Left lung (tissue), 10 donors: ENCODE data around the gene GRK4. TPM values are rescaled to one million over a fixed set of nuclear protein-coding genes. Genes with fewer than 3 reads are reported as not detected.

Experiments used
- ATAC-seq: fragments of 200-7000 bp; cut with Tn5 transposase; one replicate; pipeline ENCODE4 v1.9.1; 2020; ENCODE audit warnings: moderate library complexity
- DNase-seq, 4 donors: peaks; one replicate each; pipeline ENCODE4 v3.0.0-alpha.2; 2013 to 2020
- H3K27ac ChIP-seq, 2 donors: fragments of 200-600 bp; sonication (generic) in 1 of 2; one replicate each; pipeline versions ENCODE4 v1.5.0 to v1.8.0; 2020 to 2021
- H3K27me3 ChIP-seq, 2 donors: fragments of 200-600 bp; sonication (generic) in 1 of 2; one replicate each; pipeline versions ENCODE4 v1.5.0 to v1.8.0; 2020 to 2021
- H3K36me3 ChIP-seq, 2 donors: fragments of 200-600 bp; sonication (generic) in 1 of 2; one replicate each; pipeline versions ENCODE4 v1.5.0 to v1.8.0; 2020 to 2021
- H3K4me1 ChIP-seq, 2 donors: fragments of 200-600 bp; one replicate each; pipeline ENCODE4 v1.8.0; 2021
- H3K4me3 ChIP-seq, 2 donors: fragments of 200-600 bp; sonication (generic) in 1 of 2; one replicate each; pipeline versions ENCODE4 v1.5.0 to v1.8.0; 2020 to 2021; ENCODE audit warnings: mild to moderate bottlenecking in 1 of 2
- H3K9me3 ChIP-seq, 2 donors: fragments of 200-600 bp; sonication (generic) in 1 of 2; one replicate each; pipeline versions ENCODE4 v1.5.0 to v1.8.0; 2020 to 2021
- CTCF ChIP-seq, 2 donors: fragments of 200-600 bp; sonication (generic) in 1 of 2; IDR thresholded peaks; one replicate each; pipeline versions ENCODE4 v1.5.0 to v1.8.0; 2021; ENCODE audit warnings: antibody characterized with exemption in 2 of 2
- intact Hi-C, 2 donors: fragments of 100-400 bp; cut with DNase I; formaldehyde crosslinking; loops; one replicate each; pipeline versions ENCODE4 v1.11.2 to v1.14.2; 2022
- polyA plus RNA-seq, 6 donors: library from polyadenylated mRNA; unstranded; fragments of 120-200 nt; gene quantifications; one replicate each; pipeline ENCODE4 v1.2.1, GENCODE V29; 2013; ENCODE audit not compliant: insufficient read length in 6 of 6
- total RNA-seq, 2 donors: library from RNA; stranded (reverse); fragmentation: NEBNext Ultra II Directional; extraction: Animal tissue kit (Norgen Biotek cat#: 25700); gene quantifications; one replicate each; pipeline ENCODE4 v1.2.1, GENCODE V29; 2021
- donor health status: DM: no; HTN: yes; CAD: no.
- donor health status: DM: no; HTN: no; CAD: no.

The GRK4 gene
- total and polyA plus RNA-seq, 8 donors, result 5.3 to 23.0 (median 15.9) TPM

- no peak overlapping the region for H3K4me3 ChIP-seq
- no peak for ATAC-seq
- no peaks in the 10 kb centered on the region for H3K36me3 ChIP-seq
- no peak overlapping the region for H3K27ac ChIP-seq
- DNase-seq, result no peak
- TF ChIP-seq CTCF (IDR thresholded peaks at IDR 0.05), result no peak
- intact Hi-C loops, result no loop called here
- peaks cover 0 to 5% of the 10 kb centered on the region in 2 donors for H3K27me3 ChIP-seq
- H3K9me3 ChIP-seq, result no peaks in the 10 kb centered on the region
- peaks cover 7 to 14% of the 10 kb centered on the region in 2 donors for H3K4me1 ChIP-seq
Observed at GRCh38 chr4:3035674-3036073, 72.3 kb downstream of the GRK4 start.

- no peak for TF ChIP-seq CTCF (IDR thresholded peaks at IDR 0.05)
- no peak for DNase-seq
- intact Hi-C loops, result no loop called here
Observed at GRCh38 chr4:3036131-3036952, 73.0 kb downstream of the GRK4 start.

GRCh38 chr4:3037957-3038461, 74.6 kb downstream of the GRK4 start:
- peak in 1 of 4 donors; percentile 63 for DNase-seq
- Histone ChIP-seq H3K27me3 (peaks cover 0 to 5% of the 10 kb centered on the region in 2 donors), H3K27ac (no peak overlapping the region), H3K9me3 (no peaks in the 10 kb centered on the region), H3K36me3 (no peaks in the 10 kb centered on the region), H3K4me1 (peaks cover 13 to 35% of the 10 kb centered on the region in 2 donors), H3K4me3 (peak overlapping the region in 1 of 2 donors; percentile 12)
- ATAC-seq, result no peak
- intact Hi-C loops, result no loop called here
- no peak for TF ChIP-seq CTCF (IDR thresholded peaks at IDR 0.05)

More at GRCh38 chr4:3036131-3036952, 73.0 kb downstream of the GRK4 start:
- Histone ChIP-seq H3K27me3 (peaks cover 0 to 5% of the 10 kb centered on the region in 2 donors), H3K4me3 (no peak overlapping the region), H3K9me3 (no peaks in the 10 kb centered on the region), H3K27ac (no peak overlapping the region), H3K4me1 (peaks cover 7 to 20% of the 10 kb centered on the region in 2 donors), H3K36me3 (no peaks in the 10 kb centered on the region)
- no peak for ATAC-seq

GRCh38 chr4:3039706-3040366, 76.5 kb downstream of the GRK4 start:
- Histone ChIP-seq H3K4me3 (no peak overlapping the region), H3K27me3 (peaks cover 0 to 5% of the 10 kb centered on the region in 2 donors), H3K27ac (no peak overlapping the region), H3K9me3 (no peaks in the 10 kb centered on the region), H3K4me1 (peaks cover 13 to 41% of the 10 kb centered on the region in 2 donors), H3K36me3 (no peaks in the 10 kb centered on the region)
- intact Hi-C loops, result no loop called here
- DNase-seq, result no peak
- no peak for ATAC-seq
- TF ChIP-seq CTCF (IDR thresholded peaks at IDR 0.05), result no peak
